GM12875 (cell line): ENCODE results near the gene CDC42EP5.
"Not testable (repeated sequence)": the region's sequence is repeated elsewhere in the genome, so short reads cannot be mapped to it uniquely, and the experiment has no call there.

Source experiments
- H3K4me3 ChIP-seq: one replicate; pipeline ENCODE4 v1.5.1; 2011; ENCODE audit warnings: low read depth, low read length, control low read depth
- TF ChIP-seq, protein P1 (sequence below): IDR thresholded peaks from 2 replicates; pipeline ENCODE4 v1.5.1; 2011; ENCODE audit warnings: low read depth, mild to moderate bottlenecking, control low read depth, inconsistent platforms, low read length, moderate library complexity, borderline replicate concordance; ENCODE audit not compliant: insufficient read depth

Gene CDC42EP5, protein sequence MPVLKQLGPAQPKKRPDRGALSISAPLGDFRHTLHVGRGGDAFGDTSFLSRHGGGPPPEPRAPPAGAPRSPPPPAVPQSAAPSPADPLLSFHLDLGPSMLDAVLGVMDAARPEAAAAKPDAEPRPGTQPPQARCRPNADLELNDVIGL

DNA sequence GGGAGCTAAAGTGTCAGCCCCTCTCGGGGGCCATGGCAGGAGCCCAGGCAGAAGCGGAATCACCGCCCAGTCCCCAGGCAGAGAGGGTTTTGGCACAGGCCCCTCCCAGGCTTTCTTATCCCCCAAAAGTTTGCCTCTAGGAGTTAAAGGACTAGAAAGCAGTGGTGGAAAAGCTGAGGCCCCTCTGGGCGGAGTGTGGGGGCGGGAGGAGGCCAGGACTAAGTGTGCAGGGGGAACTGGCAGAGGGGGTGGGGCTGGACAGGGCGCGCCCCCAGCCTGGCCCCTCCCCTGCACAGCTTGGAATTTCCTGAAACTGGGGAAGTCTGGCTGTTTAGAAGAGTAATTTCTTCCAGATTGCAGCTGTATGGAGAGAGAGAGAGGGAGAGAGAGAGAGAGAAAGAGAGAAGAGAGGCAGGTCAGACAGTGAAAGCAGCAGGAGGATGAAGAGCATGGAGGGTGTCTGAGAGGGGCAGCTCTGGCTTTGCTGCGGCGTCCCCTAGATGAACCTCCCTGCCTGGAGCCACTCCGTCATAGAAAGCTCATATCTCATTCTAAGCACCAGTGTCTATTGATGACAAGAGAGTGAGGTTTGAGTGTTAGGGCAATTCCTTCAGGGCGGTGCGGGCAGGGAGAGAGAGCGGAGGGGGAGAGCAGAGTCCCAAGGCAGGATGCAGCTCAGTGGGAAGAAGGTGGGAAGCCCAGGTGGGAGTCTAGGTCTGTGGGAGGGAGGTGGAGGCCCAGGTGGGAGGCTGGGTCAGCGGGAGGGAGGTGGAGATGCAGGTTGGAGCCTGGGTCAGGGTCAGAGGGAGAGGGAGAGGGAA lies at the start of gene CDC42EP5:
Gene CDC42EP5, minus strand, starts transcription at position 226 of the 821 bp plus-strand sequence. CDS start 7,749 bp downstream, outside the sequence.
- no peak within 1 kb of the TSS for H3K4me3 ChIP-seq
- TF ChIP-seq, protein P1, sequence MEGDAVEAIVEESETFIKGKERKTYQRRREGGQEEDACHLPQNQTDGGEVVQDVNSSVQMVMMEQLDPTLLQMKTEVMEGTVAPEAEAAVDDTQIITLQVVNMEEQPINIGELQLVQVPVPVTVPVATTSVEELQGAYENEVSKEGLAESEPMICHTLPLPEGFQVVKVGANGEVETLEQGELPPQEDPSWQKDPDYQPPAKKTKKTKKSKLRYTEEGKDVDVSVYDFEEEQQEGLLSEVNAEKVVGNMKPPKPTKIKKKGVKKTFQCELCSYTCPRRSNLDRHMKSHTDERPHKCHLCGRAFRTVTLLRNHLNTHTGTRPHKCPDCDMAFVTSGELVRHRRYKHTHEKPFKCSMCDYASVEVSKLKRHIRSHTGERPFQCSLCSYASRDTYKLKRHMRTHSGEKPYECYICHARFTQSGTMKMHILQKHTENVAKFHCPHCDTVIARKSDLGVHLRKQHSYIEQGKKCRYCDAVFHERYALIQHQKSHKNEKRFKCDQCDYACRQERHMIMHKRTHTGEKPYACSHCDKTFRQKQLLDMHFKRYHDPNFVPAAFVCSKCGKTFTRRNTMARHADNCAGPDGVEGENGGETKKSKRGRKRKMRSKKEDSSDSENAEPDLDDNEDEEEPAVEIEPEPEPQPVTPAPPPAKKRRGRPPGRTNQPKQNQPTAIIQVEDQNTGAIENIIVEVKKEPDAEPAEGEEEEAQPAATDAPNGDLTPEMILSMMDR: no peak

DNA sequence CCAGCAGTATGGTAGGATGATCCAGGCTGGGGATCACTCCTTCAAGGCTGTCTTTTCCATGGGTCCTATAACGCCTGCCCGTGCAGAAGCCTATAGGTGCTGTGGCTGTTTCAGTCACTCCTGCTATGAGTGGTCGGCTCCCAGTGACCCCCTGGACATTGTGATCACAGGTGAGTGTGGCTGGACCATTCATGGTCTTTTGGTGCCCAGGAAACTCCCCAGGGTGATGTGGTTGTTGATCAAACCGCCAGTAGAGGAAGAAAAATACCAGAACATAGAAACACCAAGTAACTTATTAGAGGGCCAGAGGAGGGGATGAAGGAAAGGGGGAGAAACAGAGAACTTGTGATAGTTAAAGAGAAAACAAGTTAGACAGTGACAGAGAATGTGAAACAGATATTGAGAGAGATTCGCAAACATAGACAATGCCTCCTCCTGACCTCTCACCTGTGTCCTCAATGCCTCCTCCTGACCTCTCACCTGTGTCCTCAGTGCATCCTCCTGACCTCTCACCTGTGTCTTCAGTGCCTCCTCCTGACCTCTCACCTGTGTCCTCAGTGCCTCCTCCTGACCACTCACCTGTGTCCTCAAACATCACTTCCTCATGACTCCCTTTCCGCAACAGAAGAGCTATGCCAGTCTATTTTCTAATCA lies 48.9 kb upstream of the CDC42EP5 start:
- TF ChIP-seq, protein P1: no peak
- no peak overlapping the region for H3K4me3 ChIP-seq

DNA sequence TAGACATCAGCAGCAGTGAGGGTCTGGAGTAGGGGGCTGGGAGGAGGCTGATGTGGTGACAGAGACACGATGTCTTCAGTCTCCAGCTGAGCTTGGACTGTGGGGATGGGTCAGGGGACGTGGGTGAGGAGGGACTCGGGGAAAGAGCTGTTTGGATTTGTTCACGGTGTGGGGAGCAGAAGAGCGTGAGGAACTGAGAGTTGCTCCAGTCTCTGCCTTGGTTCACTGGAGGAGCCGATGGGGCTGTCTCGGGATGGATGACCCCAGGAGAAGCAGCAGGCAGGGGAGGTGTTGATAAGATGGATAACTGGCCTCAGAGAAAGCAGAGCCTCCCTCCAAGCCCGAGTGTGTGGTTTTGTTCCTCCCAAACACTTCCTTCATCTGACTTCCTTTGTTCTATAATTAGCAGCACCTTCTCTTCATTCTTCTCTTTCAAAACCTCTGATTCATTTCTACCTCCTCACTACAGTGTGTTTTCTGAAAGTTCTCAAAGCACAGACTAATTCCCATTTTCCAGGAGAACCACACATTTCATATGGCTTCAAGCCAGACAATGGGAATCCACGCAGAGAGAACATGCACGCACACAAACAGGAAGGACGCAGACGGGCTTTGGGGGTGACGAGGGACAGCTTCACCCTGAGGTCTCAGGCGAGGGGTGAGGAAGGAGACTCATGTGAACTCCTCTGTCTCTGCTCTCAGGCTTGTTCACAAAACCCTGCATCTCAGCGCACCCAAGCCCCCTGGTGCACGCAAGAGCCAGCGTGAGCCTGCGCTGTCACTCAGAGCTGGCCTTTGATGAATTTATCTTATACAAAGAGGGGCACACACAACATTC lies 48.1 kb upstream of the CDC42EP5 start:
- H3K4me3 ChIP-seq: peak overlapping the region; percentile 12
- TF ChIP-seq, protein P1: no peak

DNA sequence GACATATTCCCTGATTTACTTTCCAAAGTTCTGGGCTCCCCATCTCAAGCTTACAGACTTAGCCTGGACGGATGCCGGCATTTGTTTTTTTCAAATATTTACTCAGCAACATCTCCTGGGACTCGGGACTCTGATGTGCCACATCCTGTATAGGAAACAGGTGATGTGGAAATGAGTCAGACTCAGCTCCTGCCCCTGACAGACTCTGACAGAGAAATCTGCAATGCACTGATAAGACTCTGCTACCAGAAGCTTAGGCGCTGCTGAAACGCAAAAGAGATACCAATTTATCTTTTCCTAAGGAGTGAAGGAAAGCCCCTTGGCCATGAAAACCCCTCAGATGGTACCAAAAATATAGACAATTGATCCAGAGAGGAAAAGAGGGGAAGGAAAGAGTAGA lies 45.7 kb upstream of the CDC42EP5 start:
- TF ChIP-seq, protein P1: no peak
- no peak overlapping the region for H3K4me3 ChIP-seq

DNA sequence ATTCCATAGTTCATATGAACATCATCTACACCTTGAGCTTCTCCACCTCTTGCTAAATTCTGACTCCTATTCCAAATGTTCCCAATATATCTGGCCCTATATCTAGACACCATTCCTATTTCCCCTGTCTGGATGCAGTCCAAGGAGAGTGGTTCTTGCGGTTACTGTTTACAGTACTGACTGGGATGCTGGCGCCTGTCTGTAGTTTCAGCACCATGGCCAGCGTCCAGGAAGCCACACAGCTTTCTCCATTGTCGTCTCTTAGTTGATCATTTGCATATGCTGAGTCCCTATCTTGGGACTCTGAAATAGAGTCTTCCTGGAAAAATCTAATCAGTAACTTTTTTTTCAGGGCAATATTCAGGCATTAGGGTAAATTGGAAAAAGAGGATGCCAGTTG lies 44.4 kb upstream of the CDC42EP5 start:
- TF ChIP-seq, protein P1: no peak
- no peak overlapping the region for H3K4me3 ChIP-seq

DNA sequence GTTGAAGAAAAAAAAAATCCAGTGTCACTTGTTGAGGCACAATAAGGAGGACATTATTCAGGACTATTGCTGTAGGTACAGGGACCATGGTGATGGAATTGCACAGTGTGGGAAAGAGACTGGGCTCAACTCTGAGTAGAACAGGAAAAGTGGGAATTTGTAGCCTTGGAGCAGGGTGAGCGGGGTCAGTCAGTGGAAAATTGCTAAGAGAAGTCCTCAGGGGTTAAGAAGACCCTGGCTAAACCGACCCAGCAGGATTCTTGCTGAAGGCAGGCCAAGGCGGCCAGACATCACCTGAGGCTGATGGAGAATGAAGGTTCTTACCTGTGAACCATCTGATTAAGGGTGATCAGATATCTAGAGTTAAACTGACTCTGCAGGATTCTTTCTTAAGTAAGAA lies 42.1 kb upstream of the CDC42EP5 start:
- no peak overlapping the region for H3K4me3 ChIP-seq
- TF ChIP-seq, protein P1: no peak

DNA sequence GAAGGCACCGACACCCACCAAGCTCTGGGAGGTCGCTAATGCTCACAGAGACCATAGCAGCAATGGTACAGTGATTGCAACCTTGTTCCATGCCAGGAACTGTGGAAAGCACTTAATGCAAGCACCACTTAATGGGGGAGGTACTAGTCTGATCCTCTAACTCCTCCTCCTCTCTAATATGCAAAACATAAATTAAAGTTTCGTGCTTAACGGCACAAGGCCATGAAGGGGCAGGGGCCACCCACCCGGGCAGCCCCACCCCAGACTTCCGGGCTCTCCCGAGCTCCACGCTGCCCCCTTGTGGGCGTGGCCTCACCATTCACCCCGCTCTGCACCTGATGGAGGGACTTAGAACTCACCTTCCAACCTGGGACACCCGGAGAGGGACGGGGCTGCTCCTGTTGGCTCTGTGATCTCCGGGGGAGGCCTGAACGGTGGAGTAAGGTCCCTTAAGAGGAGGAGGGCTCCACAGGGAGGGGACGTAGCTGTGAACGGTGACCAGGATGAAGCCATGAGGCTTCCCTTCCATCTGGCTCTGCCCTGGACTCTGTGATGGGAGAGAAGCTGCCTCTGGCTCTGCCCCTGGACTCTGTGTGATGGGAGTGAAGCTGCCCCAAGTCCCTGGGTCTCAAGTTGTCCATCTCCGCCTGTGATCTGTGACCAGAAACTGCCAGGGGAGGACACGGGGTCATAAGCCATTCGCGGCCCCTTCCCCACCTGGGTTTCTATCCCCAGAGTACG lies 36.3 kb upstream of the CDC42EP5 start:
- H3K4me3 ChIP-seq: not testable (repeated sequence)

DNA sequence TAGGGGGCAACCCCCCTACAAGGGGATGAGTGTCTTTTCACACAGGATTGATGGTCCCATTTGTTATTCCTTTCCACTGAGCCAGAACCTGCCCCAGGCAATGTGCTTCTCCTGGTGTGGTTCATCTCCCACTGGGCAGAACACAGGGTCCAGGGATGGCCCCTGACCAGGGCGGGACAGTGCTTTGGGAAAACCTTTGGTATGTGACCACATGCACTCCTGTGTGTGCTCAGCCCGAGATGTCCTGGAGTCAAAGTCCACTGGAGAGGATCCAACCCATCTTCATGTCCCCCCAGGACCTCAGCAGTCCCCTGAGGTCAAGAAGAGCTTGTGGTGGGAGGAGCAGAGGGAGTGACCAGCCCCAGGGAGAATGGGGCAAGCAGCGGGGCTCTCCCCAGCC lies 35.4 kb upstream of the CDC42EP5 start:
- H3K4me3 ChIP-seq: not testable (repeated sequence)
